PFSK-1 (cell line): Measurements from ENCODE around the gene TBC1D8.

ENCODE experiments used
- FOXP2 ChIP-seq: optimal IDR thresholded peaks from 2 replicates; pipeline ENCODE3; 2011; ENCODE audit warnings: borderline replicate concordance, control low read depth, inconsistent platforms; ENCODE audit not compliant: insufficient read depth; ENCODE audit errors: extremely low read length, extremely low read depth
- POLR2AphosphoS5 ChIP-seq: IDR thresholded peaks from 2 replicates; pipeline ENCODE4 v1.6.1; 2012; ENCODE audit warnings: low read depth, mild to moderate bottlenecking, control low read depth, low read length, moderate library complexity
- REST ChIP-seq, 2 experiments: IDR thresholded peaks; 2 replicates each; pipeline versions ENCODE4 v1.6.1 to v1.8.0; 2011 to 2012; ENCODE audit warnings: low read depth in 2 of 2, low read length in 2 of 2, control low read depth in 1 of 2, inconsistent platforms in 1 of 2, mild to moderate bottlenecking in 1 of 2, moderate library complexity in 1 of 2; ENCODE audit not compliant: insufficient read depth in 1 of 2
- SIN3A ChIP-seq: IDR thresholded peaks from 2 replicates; pipeline ENCODE4 v1.6.1; 2012; ENCODE audit warnings: mild to moderate bottlenecking, low read length, moderate library complexity, borderline replicate concordance; ENCODE audit not compliant: insufficient read depth
- TAF1 ChIP-seq: IDR thresholded peaks from 2 replicates; pipeline ENCODE4 v1.6.1; 2012; ENCODE audit warnings: low read length, control low read depth, borderline replicate concordance; ENCODE audit not compliant: insufficient read depth

The TBC1D8 gene

GRCh38 chr2:101064125-101064502, 87.1 kb downstream of the TBC1D8 start:
- TF ChIP-seq SIN3A (no peak), REST (IDR thresholded peaks at IDR 0.05; ENCODE audit: insufficient read depth in 1 of 2, low read depth in 2 of 2, low read length in 2 of 2) (no peak), TAF1 (no peak), POLR2AphosphoS5 (no peak), FOXP2 (no peak)

DNA sequence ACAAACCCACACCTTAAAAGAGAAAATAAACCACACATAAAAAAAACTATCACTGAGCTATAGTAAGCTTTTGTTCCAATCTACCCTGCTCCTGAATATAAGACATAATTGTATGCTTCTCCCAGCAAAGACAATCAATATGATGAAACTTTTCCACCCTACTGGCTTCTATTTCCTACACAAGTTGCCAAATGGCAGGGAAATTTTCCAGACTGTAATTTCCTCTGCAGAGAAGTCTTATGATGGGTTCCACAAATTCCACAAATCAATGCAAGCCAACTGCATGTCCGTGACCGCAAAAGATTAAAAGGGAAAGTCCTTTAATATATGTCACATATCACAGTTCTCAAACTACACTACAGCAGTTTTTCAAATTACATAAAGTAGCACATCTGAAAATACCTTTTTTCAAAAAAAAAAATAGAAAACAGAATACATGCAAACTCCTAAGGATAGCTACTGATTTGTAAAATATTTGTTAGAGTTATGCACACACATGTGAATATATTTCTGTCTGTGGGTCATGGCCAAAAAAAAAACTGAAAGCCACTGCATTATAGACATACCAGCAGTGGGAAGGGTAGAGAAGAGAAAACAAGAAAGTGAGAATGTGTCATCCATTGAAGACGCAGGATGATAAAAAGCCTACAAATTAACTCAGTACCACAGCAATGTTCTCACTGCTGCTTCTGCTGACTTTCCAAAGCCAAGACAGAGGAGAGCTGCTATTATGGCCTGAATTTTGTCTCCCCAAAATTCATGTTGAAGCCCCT, 87.6 kb downstream of the TBC1D8 start:
- TF ChIP-seq POLR2AphosphoS5 (no peak), SIN3A (no peak), TAF1 (no peak), REST (IDR thresholded peaks at IDR 0.05; ENCODE audit: insufficient read depth in 1 of 2, low read depth in 2 of 2, low read length in 2 of 2) (no peak), FOXP2 (no peak)

- TF ChIP-seq SIN3A (no peak), FOXP2 (no peak), REST (IDR thresholded peaks at IDR 0.05; ENCODE audit: insufficient read depth in 1 of 2, low read depth in 2 of 2, low read length in 2 of 2) (no peak), POLR2AphosphoS5 (no peak), TAF1 (no peak)
Measured at GRCh38 chr2:101058386-101058785, 92.8 kb downstream of the TBC1D8 start.

- TF ChIP-seq TAF1, result no peak
Measured at GRCh38 chr2:101057051-101057933, 93.9 kb downstream of the TBC1D8 start.

GRCh38 chr2:101053117-101053516, 98.1 kb downstream of the TBC1D8 start:
- TF ChIP-seq POLR2AphosphoS5 (no peak), SIN3A (no peak), TAF1 (no peak), REST (IDR thresholded peaks at IDR 0.05; ENCODE audit: insufficient read depth in 1 of 2, low read depth in 2 of 2, low read length in 2 of 2) (no peak), FOXP2 (no peak)
